ENCODE data around the gene ARFGAP3.

- TF ChIP-seq POLR2AphosphoS5 (IDR thresholded peaks at IDR 0.05) (peak; percentile 86), CTCF (IDR thresholded peaks at IDR 0.05) (peak in 1 of 4 experiments; percentile 19), POLR2A (IDR thresholded peaks at IDR 0.05) (peak; percentile 73 to 77)
Observed at GRCh38 chr22:42856865-42857704, at the start of gene ARFGAP3.

Measured in gastroesophageal sphincter (tissue), 3 donors.